Progenitor cell of endocrine pancreas (in vitro differentiated cells): Measurements from ENCODE around the gene PKIG. TPM values are rescaled to one million over a fixed set of nuclear protein-coding genes. Genes with fewer than 3 reads are reported as not detected.
"Not testable (repeated sequence)": the region's sequence is repeated elsewhere in the genome, so short reads cannot be mapped to it uniquely, and the experiment has no call there.

Experiments
- DNase-seq: peaks from one replicate; pipeline ENCODE4 v3.0.0; 2021; ENCODE audit warnings: low spot score; ENCODE audit not compliant: unreplicated experiment
- H3K27ac Mint-ChIP-seq: 2 replicates; pipeline ENCODE4 v1.8.0; 2021; ENCODE audit warnings: mild to moderate bottlenecking, moderate library complexity, mixed read lengths
- H3K27me3 Mint-ChIP-seq: 2 replicates; pipeline ENCODE4 v1.8.0; 2021; ENCODE audit warnings: mixed read lengths
- H3K36me3 Mint-ChIP-seq: 2 replicates; pipeline ENCODE4 v1.8.0; 2022; ENCODE audit warnings: mixed read lengths; ENCODE audit not compliant: insufficient read depth
- H3K4me1 Mint-ChIP-seq: 2 replicates; pipeline ENCODE4 v1.8.0; 2021; ENCODE audit warnings: low read depth, mixed read lengths
- H3K4me3 Mint-ChIP-seq: 2 replicates; pipeline ENCODE4 v1.8.0; 2021; ENCODE audit warnings: low read depth, mild to moderate bottlenecking, moderate library complexity, mixed read lengths
- H3K9me3 Mint-ChIP-seq: 2 replicates; pipeline ENCODE4 v1.8.0; 2021; ENCODE audit warnings: low read depth, mixed read lengths
- total RNA-seq: library from RNA; stranded (reverse); gene quantifications from 2 replicates; pipeline ENCODE4 v1.2.1, GENCODE V29; 2021
- TF ChIP-seq, protein P1 (sequence below): fragments of 200-600 bp; sonication (generic); IDR thresholded peaks from one replicate; pipeline ENCODE4 v1.5.0; 2021; ENCODE audit warnings: antibody characterized with exemption, mild to moderate bottlenecking; ENCODE audit not compliant: unreplicated experiment

The PKIG gene
- total RNA-seq, 1 donor from 2014 or later, result 36.5 TPM

DNA sequence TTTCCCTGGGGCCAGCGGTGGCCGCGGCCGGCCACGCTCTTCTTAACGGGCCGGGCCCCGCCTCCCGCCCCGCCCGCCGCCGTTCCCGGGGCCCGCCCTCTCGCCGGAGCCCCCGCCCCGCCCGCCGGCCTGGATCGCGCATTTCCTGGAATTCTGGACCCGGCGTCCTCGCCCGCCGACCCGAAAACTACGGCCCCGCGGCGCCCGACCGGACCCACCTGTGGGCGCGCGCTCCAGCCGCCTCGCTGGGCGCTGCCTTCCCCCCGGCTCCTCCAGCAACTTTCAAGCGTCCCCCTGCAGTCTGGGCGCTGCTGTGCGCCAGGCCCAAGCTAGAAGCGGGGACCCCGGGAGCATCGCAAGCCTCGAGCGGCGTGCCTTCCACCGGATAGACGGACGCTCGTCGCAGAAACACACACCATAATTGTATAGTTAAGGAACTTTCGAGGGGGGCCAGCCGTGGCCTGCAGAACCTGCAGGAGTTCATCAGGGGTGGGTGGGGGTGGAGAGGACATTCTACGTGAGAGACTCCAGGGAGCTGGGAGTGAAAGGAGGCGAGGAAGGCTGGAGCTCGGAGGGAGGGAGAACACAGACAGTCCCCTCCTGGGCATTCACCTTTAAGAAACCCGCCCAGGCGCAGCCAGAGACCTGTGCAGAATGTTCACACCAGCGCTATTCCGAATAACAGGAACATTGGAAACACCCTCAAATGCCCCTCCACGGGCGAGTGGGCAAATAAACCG is 69.5 kb downstream of the PKIG start, which contains the start of gene ADA:
Gene ADA (minus strand): TSS at position 16 of the 740 bp plus-strand sequence. CDS start 92 bp downstream, outside the sequence.
- Mint-ChIP-seq H3K27ac (peak within 1 kb of the TSS; percentile 53), H3K9me3 (no peaks in the 10 kb centered on the region), H3K4me3 (peak within 1 kb of the TSS; percentile 81), H3K4me1 (peaks cover 4% of the 10 kb centered on the region), H3K36me3 (no peaks in the 10 kb centered on the region), H3K27me3 (peaks cover 34% of the 10 kb centered on the region)
- TF ChIP-seq, protein P1, sequence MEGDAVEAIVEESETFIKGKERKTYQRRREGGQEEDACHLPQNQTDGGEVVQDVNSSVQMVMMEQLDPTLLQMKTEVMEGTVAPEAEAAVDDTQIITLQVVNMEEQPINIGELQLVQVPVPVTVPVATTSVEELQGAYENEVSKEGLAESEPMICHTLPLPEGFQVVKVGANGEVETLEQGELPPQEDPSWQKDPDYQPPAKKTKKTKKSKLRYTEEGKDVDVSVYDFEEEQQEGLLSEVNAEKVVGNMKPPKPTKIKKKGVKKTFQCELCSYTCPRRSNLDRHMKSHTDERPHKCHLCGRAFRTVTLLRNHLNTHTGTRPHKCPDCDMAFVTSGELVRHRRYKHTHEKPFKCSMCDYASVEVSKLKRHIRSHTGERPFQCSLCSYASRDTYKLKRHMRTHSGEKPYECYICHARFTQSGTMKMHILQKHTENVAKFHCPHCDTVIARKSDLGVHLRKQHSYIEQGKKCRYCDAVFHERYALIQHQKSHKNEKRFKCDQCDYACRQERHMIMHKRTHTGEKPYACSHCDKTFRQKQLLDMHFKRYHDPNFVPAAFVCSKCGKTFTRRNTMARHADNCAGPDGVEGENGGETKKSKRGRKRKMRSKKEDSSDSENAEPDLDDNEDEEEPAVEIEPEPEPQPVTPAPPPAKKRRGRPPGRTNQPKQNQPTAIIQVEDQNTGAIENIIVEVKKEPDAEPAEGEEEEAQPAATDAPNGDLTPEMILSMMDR, result peak; percentile 25
- DNase-seq, result peak; percentile 46

DNA sequence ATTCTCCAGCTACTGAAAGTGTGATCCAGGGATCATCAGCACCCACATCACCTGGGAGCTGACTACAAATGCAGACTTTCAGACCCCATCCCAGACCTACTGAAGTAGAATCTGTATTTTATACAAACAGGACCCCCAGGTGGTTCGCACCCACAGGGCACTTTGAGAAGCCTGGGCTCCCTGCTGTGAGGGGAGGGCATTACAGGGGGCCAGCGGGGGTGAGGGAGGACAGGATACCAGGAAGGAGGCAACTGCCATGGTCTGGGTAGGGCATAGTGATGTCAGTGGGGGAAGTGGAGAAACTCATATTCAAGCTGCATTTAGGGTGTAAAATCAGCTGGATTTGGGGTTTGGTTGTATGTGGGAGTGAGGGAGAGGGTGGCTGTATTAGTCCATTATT is 71.2 kb downstream of the PKIG start:
- H3K4me1 Mint-ChIP-seq, result peaks cover 4% of the 10 kb centered on the region
- no peak overlapping the region for H3K27ac Mint-ChIP-seq
- peaks cover 35% of the 10 kb centered on the region for H3K27me3 Mint-ChIP-seq
- H3K9me3 Mint-ChIP-seq, result no peaks in the 10 kb centered on the region
- H3K36me3 Mint-ChIP-seq, result no peaks in the 10 kb centered on the region
- H3K4me3 Mint-ChIP-seq, result peak overlapping the region; percentile 32
- TF ChIP-seq, protein P1, result no peak
- DNase-seq, result no peak

DNA sequence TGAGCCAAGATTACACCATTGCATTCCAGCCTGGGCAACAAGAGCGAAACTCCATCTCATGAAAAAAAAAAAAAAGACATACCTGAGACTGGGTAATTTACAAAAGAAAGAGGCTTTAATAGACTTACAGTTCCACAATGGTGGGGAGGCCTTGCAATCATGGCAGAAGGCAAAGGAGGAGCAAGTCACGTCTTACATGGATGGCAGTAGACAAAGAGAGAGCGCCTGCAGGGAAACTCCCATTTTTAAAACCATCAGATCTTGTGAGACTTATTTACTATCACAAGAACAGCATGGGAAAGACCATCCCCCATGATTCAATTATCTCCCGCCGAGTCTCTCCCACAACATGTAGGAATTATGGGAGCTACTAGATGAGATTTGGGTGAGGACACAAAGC is 71.8 kb downstream of the PKIG start:
- DNase-seq, H3K9me3 Mint-ChIP-seq, H3K27ac Mint-ChIP-seq, H3K4me3 Mint-ChIP-seq, H3K36me3 Mint-ChIP-seq, H3K4me1 Mint-ChIP-seq: not testable (repeated sequence)
- peaks cover 35% of the 10 kb centered on the region for H3K27me3 Mint-ChIP-seq

DNA sequence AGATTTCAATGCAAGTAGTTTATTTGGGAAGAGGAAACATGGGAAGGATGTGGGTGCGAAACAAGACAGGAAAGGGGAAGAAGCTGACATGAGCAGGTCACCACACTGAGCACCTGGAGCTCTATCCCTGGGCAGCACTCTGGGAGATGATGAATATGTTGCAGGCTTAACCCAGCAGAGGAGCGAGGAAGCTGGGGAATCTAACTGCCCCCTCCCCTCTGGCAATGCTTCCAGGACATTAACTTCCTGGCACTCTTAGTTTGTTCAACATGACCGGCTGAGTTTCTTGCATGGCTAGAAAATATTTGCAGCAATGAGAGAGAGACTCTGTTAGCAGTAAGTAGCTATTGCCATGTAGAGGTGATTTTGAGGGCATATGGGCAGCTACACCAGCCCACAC is 74.1 kb downstream of the PKIG start:
- no peak overlapping the region for H3K4me3 Mint-ChIP-seq
- TF ChIP-seq, protein P1, result no peak
- no peaks in the 10 kb centered on the region for H3K9me3 Mint-ChIP-seq
- H3K4me1 Mint-ChIP-seq, result peaks cover 4% of the 10 kb centered on the region
- H3K27ac Mint-ChIP-seq, result peak overlapping the region; percentile 62
- DNase-seq, result no peak
- H3K27me3 Mint-ChIP-seq, result peaks cover 40% of the 10 kb centered on the region
- no peaks in the 10 kb centered on the region for H3K36me3 Mint-ChIP-seq

DNA sequence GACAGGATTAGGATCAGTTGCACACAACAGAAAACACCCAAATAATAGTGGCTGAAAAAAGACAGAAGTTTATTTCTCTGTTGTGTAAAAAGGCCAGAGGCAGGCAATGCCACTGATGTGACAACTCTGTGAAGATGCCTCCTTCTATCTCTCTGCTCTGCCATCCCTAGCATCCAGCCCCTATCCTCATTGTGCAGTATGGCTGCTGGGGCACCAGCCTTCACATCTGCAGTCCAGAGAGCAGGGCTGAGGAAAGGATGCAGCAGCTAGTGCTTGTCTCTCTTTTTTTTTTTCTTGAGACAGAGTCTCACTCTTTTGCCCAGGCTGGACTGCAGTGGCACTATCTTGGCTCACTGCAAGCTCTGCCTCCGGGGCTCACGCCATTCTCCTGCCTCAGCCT is 75.5 kb downstream of the PKIG start:
- DNase-seq, result no peak
- Mint-ChIP-seq H3K27me3 (peaks cover 35% of the 10 kb centered on the region), H3K4me1 (no peaks in the 10 kb centered on the region), H3K27ac (no peak overlapping the region), H3K36me3 (no peaks in the 10 kb centered on the region), H3K9me3 (no peaks in the 10 kb centered on the region), H3K4me3 (no peak overlapping the region)
- TF ChIP-seq, protein P1, result no peak

DNA sequence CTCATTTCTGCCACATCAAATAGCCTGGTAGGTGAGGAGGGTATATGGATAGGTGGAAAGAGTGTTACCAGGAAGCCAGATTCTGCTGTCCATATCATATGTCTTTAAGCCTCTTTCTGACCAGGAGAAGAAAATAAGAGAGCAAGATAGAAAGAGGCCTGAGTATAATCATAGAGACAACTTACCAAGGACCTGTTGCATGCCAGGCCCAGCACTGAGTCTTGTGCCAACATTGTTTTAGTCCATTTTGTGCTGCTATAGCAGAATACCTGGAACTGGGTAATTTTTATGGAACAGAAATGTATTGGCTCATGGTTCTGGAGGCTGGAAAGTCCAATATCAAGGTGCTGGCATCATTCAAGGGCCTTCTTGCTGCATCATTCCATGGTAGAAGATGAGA is 76.4 kb downstream of the PKIG start:
- Mint-ChIP-seq H3K4me3 (no peak overlapping the region), H3K27me3 (peaks cover 26% of the 10 kb centered on the region), H3K9me3 (no peaks in the 10 kb centered on the region), H3K36me3 (no peaks in the 10 kb centered on the region), H3K27ac (no peak overlapping the region), H3K4me1 (no peaks in the 10 kb centered on the region)
- TF ChIP-seq, protein P1, result no peak
- no peak for DNase-seq
